Stimulated activated CD8-positive, alpha-beta memory T cell treated with anti-CD3 and anti-CD28 coated beads, Interleukin-7, amount 100 ng/mL, for 48 hours (primary cell): ENCODE results near the gene PABPN1L.
"Not testable (repeated sequence)": the region's sequence is repeated elsewhere in the genome, so short reads cannot be mapped to it uniquely, and the experiment has no call there.

ENCODE experiments used
- DNase-seq, 2 donors: peaks; one replicate each; pipeline ENCODE4 v3.0.0-alpha.2; 2020; ENCODE audit warnings: low read depth in 1 of 2; ENCODE audit errors: extremely low read depth in 1 of 2

Gene PABPN1L

GRCh38 chr16:88833086-88833485 is 33.4 kb downstream of the PABPN1L start:
- no peak for DNase-seq

GRCh38 chr16:88831838-88832237 is 34.6 kb downstream of the PABPN1L start:
- DNase-seq = no peak

- DNase-seq = no peak
Observed at GRCh38 chr16:88830783-88831182, 35.7 kb downstream of the PABPN1L start.

GRCh38 chr16:88830258-88830657 is 36.2 kb downstream of the PABPN1L start:
- no peak for DNase-seq

GRCh38 chr16:88828711-88829110 is 37.7 kb downstream of the PABPN1L start:
- DNase-seq = no peak

GRCh38 chr16:88827727-88828126 is 38.7 kb downstream of the PABPN1L start:
- DNase-seq = no peak

- DNase-seq = no peak
Observed at GRCh38 chr16:88826070-88826840, 40.2 kb downstream of the PABPN1L start.

GRCh38 chr16:88825146-88825545 is 41.3 kb downstream of the PABPN1L start:
- DNase-seq = no peak

GRCh38 chr16:88824256-88825077 is 42.0 kb downstream of the PABPN1L start:
- no peak for DNase-seq

- DNase-seq = not testable (repeated sequence)
Observed at GRCh38 chr16:88823646-88824045, 42.8 kb downstream of the PABPN1L start.

GRCh38 chr16:88822281-88823040 is 44.0 kb downstream of the PABPN1L start:
- DNase-seq = no peak

- no peak for DNase-seq
Observed at GRCh38 chr16:88821168-88821850, 45.2 kb downstream of the PABPN1L start.

- DNase-seq = no peak
Observed at GRCh38 chr16:88820385-88821025, 46.0 kb downstream of the PABPN1L start.

- DNase-seq = no peak
Observed at GRCh38 chr16:88819126-88819525, 47.3 kb downstream of the PABPN1L start.

- no peak for DNase-seq
Observed at GRCh38 chr16:88818575-88818874, 47.9 kb downstream of the PABPN1L start.

GRCh38 chr16:88817785-88818574 is 48.5 kb downstream of the PABPN1L start:
- DNase-seq = no peak

- DNase-seq = no peak
Observed at GRCh38 chr16:88816736-88817535, 49.5 kb downstream of the PABPN1L start.

GRCh38 chr16:88815901-88816589 is 50.4 kb downstream of the PABPN1L start:
- DNase-seq = no peak
